SK-N-SH treated with all-trans-retinoic acid at 6 μM for 48 hours (cell line): Measurements from ENCODE around the gene CDNF.

Experiments
- ATAC-seq: fragments of 200-7000 bp; cut with Tn5 transposase; 3 replicates; pipeline ENCODE4 v1.9.1; 2020; ENCODE audit warnings: mild to moderate bottlenecking, moderate library complexity
- BACH2 ChIP-seq: fragments of 250-450 bp; sonication (Bioruptor Pico); IDR thresholded peaks from 2 replicates; pipeline ENCODE4 v1.9.0; 2021; ENCODE audit warnings: mild to moderate bottlenecking, borderline replicate concordance
- CREB5 ChIP-seq: fragments of 250-450 bp; sonication (Bioruptor Pico); IDR thresholded peaks from 2 replicates; pipeline ENCODE4 v1.5.1; 2020; ENCODE audit warnings: low read depth, mild to moderate bottlenecking, moderate library complexity
- CSRNP3 ChIP-seq: fragments of 250-450 bp; sonication (Bioruptor Pico); IDR thresholded peaks from 2 replicates; pipeline ENCODE4 v1.5.1; 2021; ENCODE audit warnings: mild to moderate bottlenecking, moderate library complexity
- ISL1 ChIP-seq: fragments of 250-450 bp; sonication (Bioruptor Pico); IDR thresholded peaks from 2 replicates; pipeline ENCODE4 v2.1.2; 2022; ENCODE audit warnings: mild to moderate bottlenecking, moderate library complexity
- PATZ1 ChIP-seq: fragments of 250-450 bp; sonication (Bioruptor Pico); IDR thresholded peaks from 2 replicates; pipeline ENCODE4 v1.8.0; 2020; ENCODE audit warnings: mild to moderate bottlenecking, moderate library complexity, borderline replicate concordance
- POU6F1 ChIP-seq: fragments of 250-450 bp; sonication (Bioruptor Pico); IDR thresholded peaks from 2 replicates; pipeline ENCODE4 v1.8.0; 2021; ENCODE audit warnings: low read depth, mild to moderate bottlenecking, moderate library complexity, borderline replicate concordance
- PPARA ChIP-seq: fragments of 250-450 bp; sonication (Bioruptor Pico); IDR thresholded peaks from 2 replicates; pipeline ENCODE4 v1.5.0; 2020; ENCODE audit warnings: mild to moderate bottlenecking, borderline replicate concordance
- SNAI2 ChIP-seq: fragments of 250-450 bp; sonication (Bioruptor Pico); IDR thresholded peaks from 2 replicates; pipeline ENCODE4 v1.5.0; 2020; ENCODE audit warnings: mild to moderate bottlenecking, moderate library complexity
- TSHZ2 ChIP-seq: fragments of 250-450 bp; sonication (Bioruptor Pico); IDR thresholded peaks from 2 replicates; pipeline ENCODE4 v1.5.0; 2020; ENCODE audit warnings: mild to moderate bottlenecking, moderate library complexity
- ZC3H10 ChIP-seq: fragments of 250-450 bp; sonication (Bioruptor Pico); IDR thresholded peaks from 2 replicates; pipeline ENCODE4 v1.5.1; 2021; ENCODE audit warnings: mild to moderate bottlenecking, moderate library complexity
- ZFP30 ChIP-seq: fragments of 450-650 bp; formaldehyde crosslinking; IDR thresholded peaks from 2 replicates; pipeline ENCODE4 v1.5.0; 2022; ENCODE audit warnings: mild to moderate bottlenecking, moderate library complexity
- ZNF565 ChIP-seq: fragments of 450-650 bp; formaldehyde crosslinking; conservative IDR thresholded peaks from 2 replicates; pipeline ENCODE4 v1.5.0; 2020; ENCODE audit warnings: low read depth, mild to moderate bottlenecking, moderate library complexity
- ZNF70 ChIP-seq: fragments of 450-650 bp; formaldehyde crosslinking; IDR thresholded peaks from 2 replicates; pipeline ENCODE4 v1.5.0; 2020; ENCODE audit warnings: mild to moderate bottlenecking, moderate library complexity
- ZNF8 ChIP-seq: fragments of 450-650 bp; formaldehyde crosslinking; IDR thresholded peaks from 2 replicates; pipeline ENCODE4 v1.5.0; 2020; ENCODE audit warnings: mild to moderate bottlenecking, moderate library complexity

The CDNF gene

GRCh38 chr10:14787938-14788337 is 49.9 kb downstream of the CDNF start:
- TF ChIP-seq ZFP30 (CRISPR knock-in tag) (no peak), ISL1 (no peak), BACH2 (no peak), PPARA (CRISPR knock-in tag) (no peak), ZC3H10 (CRISPR knock-in tag) (no peak), ZNF8 (CRISPR knock-in tag) (no peak)
- TF ChIP-seq, all 23 proteins: peak for 0
- ATAC-seq: no peak

- TF ChIP-seq BACH2 (no peak), ZC3H10 (CRISPR knock-in tag) (no peak), CSRNP3 (CRISPR knock-in tag) (no peak), CREB5 (CRISPR knock-in tag) (no peak), ZFP30 (CRISPR knock-in tag) (no peak), SNAI2 (CRISPR knock-in tag) (no peak), ZNF565 (no peak), PATZ1 (CRISPR knock-in tag) (no peak)
- no peak for ATAC-seq
These were observed 53.3 kb downstream of the CDNF start for GRCh38 chr10:14784459-14785055.

GRCh38 chr10:14782691-14783363 is 55.0 kb downstream of the CDNF start:
- no peak for ATAC-seq
- TF ChIP-seq CREB5 (CRISPR knock-in tag) (no peak), CSRNP3 (CRISPR knock-in tag) (no peak), ZNF70 (CRISPR knock-in tag) (no peak), ZNF8 (CRISPR knock-in tag) (no peak), ZNF565 (no peak), ZC3H10 (CRISPR knock-in tag) (no peak), ISL1 (no peak), BACH2 (no peak), SNAI2 (CRISPR knock-in tag) (no peak), POU6F1 (no peak), TSHZ2 (CRISPR knock-in tag) (no peak)
